Measurements from ENCODE around the gene MAGI2.

MAGI2 gene

GRCh38 chr7:78476851-78477405 is 976.5 kb downstream of the MAGI2 start:
- DNase-seq (ENCODE audit: low read depth), result peak; percentile 22
- Histone ChIP-seq H3K9me3 (ENCODE audit: control insufficient read depth, low read length) (no peaks in the 10 kb centered on the region), H3K36me3 (ENCODE audit: control insufficient read depth, insufficient read depth, low read length, severe bottlenecking) (no peaks in the 10 kb centered on the region), H3K27me3 (replicated peaks; ENCODE audit: control insufficient read depth, insufficient read depth, low read length) (no peaks in the 10 kb centered on the region), H3K9ac (ENCODE audit: low read length) (no peak overlapping the region), H3K4me1 (ENCODE audit: control insufficient read depth, insufficient read depth, low read length) (peaks cover 8% of the 10 kb centered on the region), H3K4me3 (ENCODE audit: low read length) (no peak overlapping the region)

DNA sequence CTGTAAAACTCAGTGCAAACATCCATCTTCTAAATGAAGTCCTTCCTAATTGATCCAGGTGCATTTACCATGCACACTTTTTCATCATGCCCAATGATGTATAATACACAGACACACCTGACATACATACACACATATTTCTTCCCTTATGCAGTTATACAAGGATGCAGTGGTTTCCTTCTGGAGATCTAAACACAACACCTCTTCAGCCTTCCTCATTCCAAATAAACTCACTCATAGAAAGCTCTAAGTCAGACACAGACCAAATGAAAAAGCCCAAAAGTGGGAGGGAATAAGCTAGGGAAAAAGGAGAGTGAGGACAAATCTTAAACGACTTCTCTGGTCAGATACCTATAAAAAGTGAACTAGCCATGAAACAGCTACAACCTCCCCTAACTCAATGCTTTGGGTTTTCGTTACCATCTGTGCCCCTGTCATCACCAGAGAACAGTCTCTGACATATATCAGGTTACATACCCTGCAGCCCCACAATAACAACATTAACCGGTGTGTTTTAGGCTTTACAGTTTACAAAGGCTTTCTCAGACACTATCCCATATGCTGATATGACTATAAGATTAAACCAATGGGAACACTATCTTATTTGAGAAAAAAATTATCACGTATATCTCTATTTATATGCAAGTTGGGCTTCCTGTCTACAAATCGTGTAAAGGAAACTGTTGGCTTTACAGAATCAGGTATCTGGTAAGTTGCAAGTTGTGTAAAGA is 979.7 kb downstream of the MAGI2 start:
- no peak for DNase-seq (ENCODE audit: low read depth)
- Histone ChIP-seq H3K9ac (ENCODE audit: low read length) (no peak overlapping the region), H3K4me3 (ENCODE audit: low read length) (no peak overlapping the region), H3K4me1 (ENCODE audit: control insufficient read depth, insufficient read depth, low read length) (peaks cover 8% of the 10 kb centered on the region), H3K27me3 (replicated peaks; ENCODE audit: control insufficient read depth, insufficient read depth, low read length) (no peaks in the 10 kb centered on the region), H3K9me3 (ENCODE audit: control insufficient read depth, low read length) (no peaks in the 10 kb centered on the region), H3K36me3 (ENCODE audit: control insufficient read depth, insufficient read depth, low read length, severe bottlenecking) (no peaks in the 10 kb centered on the region)

DNA sequence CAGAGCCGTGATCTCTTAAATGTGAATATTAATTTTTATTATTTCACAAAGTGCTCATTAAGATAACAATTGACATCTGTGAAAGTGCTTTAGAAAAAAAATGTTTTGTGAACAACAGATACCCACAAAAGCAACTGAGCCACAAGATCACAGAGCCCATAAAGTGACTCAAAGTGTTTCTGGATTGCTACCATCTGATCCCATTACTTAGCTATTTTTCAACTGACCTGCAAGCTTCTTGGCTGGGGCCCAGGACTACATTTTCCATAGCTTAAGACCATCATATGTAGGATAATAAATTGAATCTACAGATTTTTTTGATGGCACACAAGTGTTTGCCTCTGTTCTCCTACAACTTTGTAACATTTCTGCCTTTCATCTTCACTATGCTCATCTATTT is 980.4 kb downstream of the MAGI2 start:
- Histone ChIP-seq H3K9me3 (ENCODE audit: control insufficient read depth, low read length) (no peaks in the 10 kb centered on the region), H3K9ac (ENCODE audit: low read length) (no peak overlapping the region), H3K27me3 (replicated peaks; ENCODE audit: control insufficient read depth, insufficient read depth, low read length) (no peaks in the 10 kb centered on the region), H3K36me3 (ENCODE audit: control insufficient read depth, insufficient read depth, low read length, severe bottlenecking) (no peaks in the 10 kb centered on the region), H3K4me1 (ENCODE audit: control insufficient read depth, insufficient read depth, low read length) (peaks cover 8% of the 10 kb centered on the region), H3K4me3 (ENCODE audit: low read length) (no peak overlapping the region)
- no peak for DNase-seq (ENCODE audit: low read depth)

DNA sequence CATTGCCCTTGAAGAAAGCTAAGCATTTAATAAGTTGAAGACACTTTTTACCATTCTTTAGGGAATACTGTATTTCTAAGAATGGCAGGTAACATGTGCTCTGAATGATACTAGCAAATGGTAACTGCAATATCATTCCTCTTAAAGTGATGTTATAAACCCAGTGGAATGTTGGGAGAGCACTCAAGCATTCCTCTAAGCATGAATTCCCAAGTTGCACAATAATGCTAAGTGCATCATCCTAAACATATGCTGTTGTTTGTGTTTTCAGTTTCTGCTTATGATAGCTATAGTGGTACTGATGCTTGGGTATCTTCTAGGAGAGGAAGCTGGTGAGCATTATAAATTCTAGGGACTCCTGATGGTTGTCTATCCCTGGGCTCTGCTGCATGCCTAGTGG is 980.9 kb downstream of the MAGI2 start:
- peak; percentile 91 for DNase-seq (ENCODE audit: low read depth)
- H3K9ac ChIP-seq (ENCODE audit: low read length), result no peak overlapping the region
- no peaks in the 10 kb centered on the region for H3K9me3 ChIP-seq (ENCODE audit: control insufficient read depth, low read length)
- H3K36me3 ChIP-seq (ENCODE audit: control insufficient read depth, insufficient read depth, low read length, severe bottlenecking), result no peaks in the 10 kb centered on the region
- peaks cover 8% of the 10 kb centered on the region for H3K4me1 ChIP-seq (ENCODE audit: control insufficient read depth, insufficient read depth, low read length)
- no peaks in the 10 kb centered on the region for H3K27me3 ChIP-seq (replicated peaks; ENCODE audit: control insufficient read depth, insufficient read depth, low read length)
- H3K4me3 ChIP-seq (ENCODE audit: low read length), result no peak overlapping the region

DNA sequence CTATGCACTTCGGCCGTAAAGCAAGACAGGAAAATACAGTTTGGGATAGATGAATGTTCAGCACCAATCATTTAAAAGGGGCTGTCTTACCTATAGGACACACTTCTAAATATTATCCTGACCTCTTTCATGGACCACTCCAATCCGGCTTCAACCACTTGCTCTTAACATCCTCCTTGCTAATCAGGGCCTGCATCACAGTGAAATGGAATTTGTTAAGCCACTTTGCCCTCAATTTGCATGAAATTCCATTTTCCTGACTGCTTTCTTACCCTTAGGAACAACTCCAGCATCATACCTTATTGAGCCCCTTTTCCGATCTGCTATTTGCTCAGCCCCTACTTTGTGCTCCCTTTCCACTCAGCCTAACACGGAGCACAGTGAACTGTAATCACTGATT is 987.6 kb downstream of the MAGI2 start:
- DNase-seq (ENCODE audit: low read depth), result no peak
- Histone ChIP-seq H3K9ac (ENCODE audit: low read length) (no peak overlapping the region), H3K27me3 (replicated peaks; ENCODE audit: control insufficient read depth, insufficient read depth, low read length) (no peaks in the 10 kb centered on the region), H3K36me3 (ENCODE audit: control insufficient read depth, insufficient read depth, low read length, severe bottlenecking) (no peaks in the 10 kb centered on the region), H3K9me3 (ENCODE audit: control insufficient read depth, low read length) (no peaks in the 10 kb centered on the region), H3K4me1 (ENCODE audit: control insufficient read depth, insufficient read depth, low read length) (no peaks in the 10 kb centered on the region), H3K4me3 (ENCODE audit: low read length) (no peak overlapping the region)

GRCh38 chr7:78463039-78463438 is 990.4 kb downstream of the MAGI2 start:
- Histone ChIP-seq H3K36me3 (ENCODE audit: control insufficient read depth, insufficient read depth, low read length, severe bottlenecking) (no peaks in the 10 kb centered on the region), H3K9ac (ENCODE audit: low read length) (no peak overlapping the region), H3K9me3 (ENCODE audit: control insufficient read depth, low read length) (no peaks in the 10 kb centered on the region), H3K27me3 (replicated peaks; ENCODE audit: control insufficient read depth, insufficient read depth, low read length) (no peaks in the 10 kb centered on the region), H3K4me3 (ENCODE audit: low read length) (no peak overlapping the region), H3K4me1 (ENCODE audit: control insufficient read depth, insufficient read depth, low read length) (no peaks in the 10 kb centered on the region)
- DNase-seq (ENCODE audit: low read depth), result no peak

- H3K4me3 ChIP-seq (ENCODE audit: low read length), result no peak overlapping the region
- H3K36me3 ChIP-seq (ENCODE audit: control insufficient read depth, insufficient read depth, low read length, severe bottlenecking), result no peaks in the 10 kb centered on the region
- H3K27me3 ChIP-seq (replicated peaks; ENCODE audit: control insufficient read depth, insufficient read depth, low read length), result no peaks in the 10 kb centered on the region
- H3K4me1 ChIP-seq (ENCODE audit: control insufficient read depth, insufficient read depth, low read length), result no peaks in the 10 kb centered on the region
- no peak for DNase-seq (ENCODE audit: low read depth)
- H3K9me3 ChIP-seq (ENCODE audit: control insufficient read depth, low read length), result no peaks in the 10 kb centered on the region
- no peak overlapping the region for H3K9ac ChIP-seq (ENCODE audit: low read length)
These were observed 1002.8 kb downstream of the MAGI2 start for GRCh38 chr7:78450706-78451105.

DNA sequence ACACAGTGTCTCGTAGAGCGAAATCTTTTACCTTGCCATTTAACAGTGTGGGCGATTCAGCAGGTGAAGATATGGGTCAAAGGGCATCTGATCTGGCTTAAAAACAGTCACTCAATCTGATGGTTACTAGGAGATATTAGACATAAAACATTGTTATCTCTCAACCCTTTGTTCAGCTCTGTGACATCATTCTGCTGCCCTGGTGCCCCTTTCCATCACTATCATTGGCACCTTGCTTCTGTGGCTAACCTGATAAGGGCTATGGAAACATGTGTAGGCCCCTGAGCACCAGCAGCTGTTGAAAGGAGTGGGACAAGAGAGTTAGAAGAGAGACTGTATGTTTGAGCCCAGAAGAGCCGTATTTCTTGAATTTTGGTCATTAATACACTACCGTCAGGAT is 1004.6 kb downstream of the MAGI2 start:
- Histone ChIP-seq H3K4me3 (ENCODE audit: low read length) (no peak overlapping the region), H3K36me3 (ENCODE audit: control insufficient read depth, insufficient read depth, low read length, severe bottlenecking) (no peaks in the 10 kb centered on the region), H3K27me3 (replicated peaks; ENCODE audit: control insufficient read depth, insufficient read depth, low read length) (no peaks in the 10 kb centered on the region), H3K9ac (ENCODE audit: low read length) (no peak overlapping the region), H3K9me3 (ENCODE audit: control insufficient read depth, low read length) (no peaks in the 10 kb centered on the region), H3K4me1 (ENCODE audit: control insufficient read depth, insufficient read depth, low read length) (no peaks in the 10 kb centered on the region)
- DNase-seq (ENCODE audit: low read depth), result no peak

GRCh38 chr7:78444267-78444666 is 1009.2 kb downstream of the MAGI2 start:
- Histone ChIP-seq H3K4me1 (ENCODE audit: control insufficient read depth, insufficient read depth, low read length) (peaks cover 11% of the 10 kb centered on the region), H3K4me3 (ENCODE audit: low read length) (no peak overlapping the region), H3K9ac (ENCODE audit: low read length) (no peak overlapping the region), H3K9me3 (ENCODE audit: control insufficient read depth, low read length) (no peaks in the 10 kb centered on the region), H3K36me3 (ENCODE audit: control insufficient read depth, insufficient read depth, low read length, severe bottlenecking) (no peaks in the 10 kb centered on the region), H3K27me3 (replicated peaks; ENCODE audit: control insufficient read depth, insufficient read depth, low read length) (no peaks in the 10 kb centered on the region)
- no peak for DNase-seq (ENCODE audit: low read depth)

DNA sequence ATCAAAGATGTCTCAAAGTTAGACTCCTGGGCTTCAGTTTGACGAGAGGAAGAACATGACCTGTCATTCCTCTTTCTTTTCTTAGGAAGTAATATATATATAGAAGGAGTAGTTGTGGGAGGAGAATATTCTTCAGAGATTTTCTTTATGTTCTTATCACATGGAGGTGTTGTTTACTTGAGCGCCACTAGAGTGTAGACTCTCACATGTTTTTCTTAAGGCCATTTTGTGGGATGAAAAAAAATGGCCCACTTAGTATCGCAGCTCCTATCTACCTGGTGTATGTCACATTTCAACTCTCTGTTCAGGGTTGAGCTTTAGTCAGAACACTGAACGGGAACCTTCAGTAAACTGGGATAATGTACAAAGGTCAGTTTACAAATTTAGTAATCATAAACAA is 1009.7 kb downstream of the MAGI2 start:
- H3K9ac ChIP-seq (ENCODE audit: low read length), result no peak overlapping the region
- no peaks in the 10 kb centered on the region for H3K9me3 ChIP-seq (ENCODE audit: control insufficient read depth, low read length)
- no peak overlapping the region for H3K4me3 ChIP-seq (ENCODE audit: low read length)
- H3K36me3 ChIP-seq (ENCODE audit: control insufficient read depth, insufficient read depth, low read length, severe bottlenecking), result no peaks in the 10 kb centered on the region
- H3K4me1 ChIP-seq (ENCODE audit: control insufficient read depth, insufficient read depth, low read length), result peaks cover 11% of the 10 kb centered on the region
- no peak for DNase-seq (ENCODE audit: low read depth)
- H3K27me3 ChIP-seq (replicated peaks; ENCODE audit: control insufficient read depth, insufficient read depth, low read length), result no peaks in the 10 kb centered on the region

- Histone ChIP-seq H3K9ac (ENCODE audit: low read length) (no peak overlapping the region), H3K27me3 (replicated peaks; ENCODE audit: control insufficient read depth, insufficient read depth, low read length) (no peaks in the 10 kb centered on the region), H3K4me3 (ENCODE audit: low read length) (no peak overlapping the region), H3K4me1 (ENCODE audit: control insufficient read depth, insufficient read depth, low read length) (peaks cover 27% of the 10 kb centered on the region), H3K36me3 (ENCODE audit: control insufficient read depth, insufficient read depth, low read length, severe bottlenecking) (no peaks in the 10 kb centered on the region), H3K9me3 (ENCODE audit: control insufficient read depth, low read length) (no peaks in the 10 kb centered on the region)
- no peak for DNase-seq (ENCODE audit: low read depth)
These were observed 1011.7 kb downstream of the MAGI2 start for GRCh38 chr7:78441737-78442136.

- no peaks in the 10 kb centered on the region for H3K27me3 ChIP-seq (replicated peaks; ENCODE audit: control insufficient read depth, insufficient read depth, low read length)
- no peak for DNase-seq (ENCODE audit: low read depth)
- peaks cover 45% of the 10 kb centered on the region for H3K4me1 ChIP-seq (ENCODE audit: control insufficient read depth, insufficient read depth, low read length)
- no peak overlapping the region for H3K9ac ChIP-seq (ENCODE audit: low read length)
- H3K4me3 ChIP-seq (ENCODE audit: low read length), result no peak overlapping the region
- H3K36me3 ChIP-seq (ENCODE audit: control insufficient read depth, insufficient read depth, low read length, severe bottlenecking), result no peaks in the 10 kb centered on the region
- no peaks in the 10 kb centered on the region for H3K9me3 ChIP-seq (ENCODE audit: control insufficient read depth, low read length)
These were observed 1015.0 kb downstream of the MAGI2 start for GRCh38 chr7:78438433-78438832.

Measured in adipocyte (in vitro differentiated cells).